Uterus (tissue), 2 donors: Measurements from ENCODE around the gene MORN4.

ENCODE experiments used
- POLR2A ChIP-seq, 2 donors: fragments of 450-650 bp; IDR thresholded peaks; one replicate each; pipeline ENCODE4 v1.6.1; 2016; ENCODE audit warnings: antibody characterized with exemption in 2 of 2, mild to moderate bottlenecking in 1 of 2, moderate library complexity in 1 of 2
- TF ChIP-seq, protein P1 (sequence below), 4 experiments: fragments of 200-600 bp in 2 of 4; fragments of 450-650 bp in 2 of 4; sonication (generic) in 2 of 4; IDR thresholded peaks; one replicate each; pipeline ENCODE4 v1.5.1; 2016 to 2019; ENCODE audit warnings: antibody characterized with exemption in 4 of 4, mild to moderate bottlenecking in 2 of 4, moderate library complexity in 1 of 4

DNA sequence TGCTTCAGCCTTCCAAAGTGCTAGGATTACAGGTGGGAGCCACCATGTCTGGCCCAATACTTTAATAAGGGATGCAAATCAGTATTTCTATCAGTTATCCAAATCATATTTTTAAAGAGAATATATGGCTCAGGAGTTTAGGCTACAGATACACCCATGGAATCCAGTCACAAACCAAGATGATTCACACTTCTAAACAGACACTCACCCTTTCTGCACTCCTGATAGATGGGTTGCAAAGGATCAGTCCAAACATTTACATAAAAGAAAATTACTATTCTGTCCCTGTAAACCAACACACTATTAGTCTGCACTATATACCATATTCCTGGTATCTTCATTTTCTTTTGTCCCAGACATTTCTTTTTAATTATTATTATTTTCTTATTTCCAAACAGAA is 2.2 kb downstream of the MORN4 start:
- TF ChIP-seq, protein P1, sequence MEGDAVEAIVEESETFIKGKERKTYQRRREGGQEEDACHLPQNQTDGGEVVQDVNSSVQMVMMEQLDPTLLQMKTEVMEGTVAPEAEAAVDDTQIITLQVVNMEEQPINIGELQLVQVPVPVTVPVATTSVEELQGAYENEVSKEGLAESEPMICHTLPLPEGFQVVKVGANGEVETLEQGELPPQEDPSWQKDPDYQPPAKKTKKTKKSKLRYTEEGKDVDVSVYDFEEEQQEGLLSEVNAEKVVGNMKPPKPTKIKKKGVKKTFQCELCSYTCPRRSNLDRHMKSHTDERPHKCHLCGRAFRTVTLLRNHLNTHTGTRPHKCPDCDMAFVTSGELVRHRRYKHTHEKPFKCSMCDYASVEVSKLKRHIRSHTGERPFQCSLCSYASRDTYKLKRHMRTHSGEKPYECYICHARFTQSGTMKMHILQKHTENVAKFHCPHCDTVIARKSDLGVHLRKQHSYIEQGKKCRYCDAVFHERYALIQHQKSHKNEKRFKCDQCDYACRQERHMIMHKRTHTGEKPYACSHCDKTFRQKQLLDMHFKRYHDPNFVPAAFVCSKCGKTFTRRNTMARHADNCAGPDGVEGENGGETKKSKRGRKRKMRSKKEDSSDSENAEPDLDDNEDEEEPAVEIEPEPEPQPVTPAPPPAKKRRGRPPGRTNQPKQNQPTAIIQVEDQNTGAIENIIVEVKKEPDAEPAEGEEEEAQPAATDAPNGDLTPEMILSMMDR (IDR thresholded peaks at IDR 0.05), result no peak
- no peak for TF ChIP-seq POLR2A (IDR thresholded peaks at IDR 0.05)
